ENCODE results near the gene CCNDBP1. TPM values are rescaled to one million over a fixed set of nuclear protein-coding genes. Genes with fewer than 3 reads are reported as not detected.
"Not testable (repeated sequence)": the region's sequence is repeated elsewhere in the genome, so short reads cannot be mapped to it uniquely, and the experiment has no call there.

CCNDBP1 gene
- total RNA-seq, 1 donor from 2014 or later = 44.1 TPM

- Mint-ChIP-seq H3K9me3 (ENCODE audit: low read depth) (peaks cover 12% of the 10 kb centered on the region), H3K36me3 (ENCODE audit: insufficient read depth) (peaks cover 55% of the 10 kb centered on the region), H3K4me3 (ENCODE audit: low read depth) (no peak overlapping the region), H3K27me3 (no peaks in the 10 kb centered on the region), H3K27ac (peak overlapping the region; percentile 24), H3K4me1 (ENCODE audit: low read depth) (peaks cover 9% of the 10 kb centered on the region)
- no peak for DNase-seq (ENCODE audit: low spot score, unreplicated experiment)
- no peak for TF ChIP-seq CTCF (IDR thresholded peaks at IDR 0.05; ENCODE audit: unreplicated experiment)
Observed at GRCh38 chr15:43168192-43169107, 16.8 kb upstream of the CCNDBP1 start.

- H3K27me3 Mint-ChIP-seq = no peaks in the 10 kb centered on the region
- H3K4me3 Mint-ChIP-seq (ENCODE audit: low read depth) = no peak overlapping the region
- H3K27ac Mint-ChIP-seq = peak overlapping the region; percentile 10
- DNase-seq (ENCODE audit: low spot score, unreplicated experiment) = no peak
- H3K4me1 Mint-ChIP-seq (ENCODE audit: low read depth) = peaks cover 9% of the 10 kb centered on the region
- peaks cover 56% of the 10 kb centered on the region for H3K36me3 Mint-ChIP-seq (ENCODE audit: insufficient read depth)
- no peak for TF ChIP-seq CTCF (IDR thresholded peaks at IDR 0.05; ENCODE audit: unreplicated experiment)
- H3K9me3 Mint-ChIP-seq (ENCODE audit: low read depth) = peaks cover 11% of the 10 kb centered on the region
Observed at GRCh38 chr15:43169888-43170287, 15.3 kb upstream of the CCNDBP1 start.

- H3K4me1 Mint-ChIP-seq (ENCODE audit: low read depth); H3K4me3 Mint-ChIP-seq (ENCODE audit: low read depth); H3K27ac Mint-ChIP-seq; H3K27me3 Mint-ChIP-seq; DNase-seq (ENCODE audit: low spot score, unreplicated experiment): not testable (repeated sequence)
- H3K36me3 Mint-ChIP-seq (ENCODE audit: insufficient read depth) = peaks cover 45% of the 10 kb centered on the region
- H3K9me3 Mint-ChIP-seq (ENCODE audit: low read depth) = peaks cover 12% of the 10 kb centered on the region
Observed at GRCh38 chr15:43175656-43176309, 9.4 kb upstream of the CCNDBP1 start.

- not testable (repeated sequence) for H3K4me1 Mint-ChIP-seq (ENCODE audit: low read depth); DNase-seq (ENCODE audit: low spot score, unreplicated experiment); H3K4me3 Mint-ChIP-seq (ENCODE audit: low read depth); H3K27ac Mint-ChIP-seq; H3K27me3 Mint-ChIP-seq
- Mint-ChIP-seq H3K9me3 (ENCODE audit: low read depth) (peaks cover 12% of the 10 kb centered on the region), H3K36me3 (ENCODE audit: insufficient read depth) (peaks cover 40% of the 10 kb centered on the region)
Observed at GRCh38 chr15:43177147-43177546, 8.1 kb upstream of the CCNDBP1 start.

- H3K4me1 Mint-ChIP-seq (ENCODE audit: low read depth) = peaks cover 6% of the 10 kb centered on the region
- TF ChIP-seq CTCF (IDR thresholded peaks at IDR 0.05; ENCODE audit: unreplicated experiment) = no peak
- H3K36me3 Mint-ChIP-seq (ENCODE audit: insufficient read depth) = peaks cover 8% of the 10 kb centered on the region
- H3K27ac Mint-ChIP-seq = no peak overlapping the region
- no peak overlapping the region for H3K4me3 Mint-ChIP-seq (ENCODE audit: low read depth)
- DNase-seq (ENCODE audit: low spot score, unreplicated experiment) = no peak
- H3K9me3 Mint-ChIP-seq (ENCODE audit: low read depth) = no peaks in the 10 kb centered on the region
- H3K27me3 Mint-ChIP-seq = no peaks in the 10 kb centered on the region
Observed at GRCh38 chr15:43183270-43183669, 1.9 kb upstream of the CCNDBP1 start.

GRCh38 chr15:43184407-43185124, 637 bp upstream of the CCNDBP1 start:
- peaks cover 6% of the 10 kb centered on the region for H3K4me1 Mint-ChIP-seq (ENCODE audit: low read depth)
- peak overlapping the region; percentile 96 for H3K27ac Mint-ChIP-seq
- no peaks in the 10 kb centered on the region for H3K9me3 Mint-ChIP-seq (ENCODE audit: low read depth)
- peaks cover 4% of the 10 kb centered on the region for H3K36me3 Mint-ChIP-seq (ENCODE audit: insufficient read depth)
- H3K27me3 Mint-ChIP-seq = no peaks in the 10 kb centered on the region
- TF ChIP-seq CTCF (IDR thresholded peaks at IDR 0.05; ENCODE audit: unreplicated experiment) = no peak
- no peak for DNase-seq (ENCODE audit: low spot score, unreplicated experiment)
- H3K4me3 Mint-ChIP-seq (ENCODE audit: low read depth) = peak overlapping the region; percentile 84
